Activated CD8-positive, alpha-beta memory T cell treated with anti-CD3 and anti-CD28 coated beads for 1 hour (primary cell): ENCODE results near the gene NUP62.

ENCODE experiments used
- DNase-seq, 2 donors: peaks; one replicate each; pipeline ENCODE4 v3.0.0-alpha.2; 2020; ENCODE audit warnings: low read depth in 1 of 2; ENCODE audit errors: extremely low read depth in 1 of 2

Gene NUP62

GRCh38 chr19:49869484-49870308, 59.6 kb downstream of the NUP62 start:
- peak; percentile 72 to 79 for DNase-seq

DNA sequence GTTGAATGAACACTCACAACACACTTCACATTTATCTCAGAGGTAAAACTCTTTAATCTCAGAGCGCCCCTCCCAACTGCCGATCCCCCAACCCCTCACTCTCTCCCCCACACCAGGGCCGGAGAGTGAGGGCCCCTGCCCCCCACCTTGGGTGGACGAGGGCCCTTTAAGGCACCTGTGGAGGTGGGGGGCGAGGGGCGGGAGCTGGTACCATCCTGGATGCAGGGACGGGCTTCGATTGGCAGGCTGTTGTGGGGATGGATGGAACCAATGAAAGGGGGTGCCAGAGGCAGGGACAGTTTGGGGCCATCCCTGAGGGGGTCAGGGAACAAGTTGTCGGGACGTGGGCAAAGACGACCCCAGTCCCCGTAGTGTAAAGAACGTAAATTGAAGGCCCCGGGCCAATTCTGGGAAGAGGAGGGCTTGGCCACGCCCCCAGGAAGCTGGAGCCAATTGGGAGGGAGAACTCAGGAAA, 60.3 kb downstream of the NUP62 start:
- DNase-seq = no peak

DNA sequence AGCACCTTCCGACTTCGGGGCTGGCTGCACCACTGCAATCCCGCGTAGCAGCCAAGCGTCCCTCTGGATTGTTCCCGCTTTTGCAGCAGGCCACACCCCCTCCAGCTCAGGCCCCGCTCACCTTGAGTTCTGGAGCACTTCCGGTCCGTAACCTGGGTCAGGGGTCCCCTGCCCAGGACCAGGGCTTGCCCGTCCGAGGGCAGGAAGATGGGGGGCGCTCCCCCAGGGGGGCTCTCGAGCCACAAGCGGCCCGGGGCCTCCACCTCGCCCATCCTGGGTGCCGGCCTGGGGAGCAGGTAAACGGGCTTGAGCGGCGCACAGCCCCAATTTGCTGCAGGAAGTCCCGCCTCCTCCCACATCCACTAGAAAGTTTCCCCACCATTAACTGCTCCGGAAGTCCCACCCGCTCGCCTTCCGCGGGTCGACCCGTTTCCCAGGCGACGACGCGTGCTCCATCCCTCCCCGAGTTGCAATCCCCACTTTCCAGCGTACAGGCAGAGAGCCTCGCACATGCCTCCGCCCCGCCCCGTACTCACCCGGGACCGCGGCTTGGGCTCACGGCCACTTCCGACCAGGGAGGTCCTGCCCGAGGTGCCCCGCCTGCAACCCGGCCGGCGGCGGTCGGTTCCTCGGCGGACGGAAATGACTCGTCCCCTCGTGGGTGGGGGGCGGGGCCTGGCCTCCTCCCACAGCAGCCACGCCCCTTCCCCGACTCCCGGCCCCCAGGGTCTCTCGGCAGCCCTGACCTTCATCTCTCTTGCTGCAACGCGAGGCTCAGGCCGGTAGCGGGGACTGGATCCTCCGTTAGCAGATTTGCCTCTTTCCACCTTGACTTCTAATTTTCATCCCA, 62.1 kb downstream of the NUP62 start, which contains the start of gene PNKP:
Gene PNKP (minus strand): TSS at position 644 of the 850 bp plus-strand sequence. CDS start 372 bp downstream, at position 272.
- peak; percentile 54 to 85 for DNase-seq

- no peak for DNase-seq
These were observed 64.4 kb downstream of the NUP62 start for GRCh38 chr19:49864890-49865289.

GRCh38 chr19:49863935-49864320, 65.4 kb downstream of the NUP62 start:
- DNase-seq = no peak

DNA sequence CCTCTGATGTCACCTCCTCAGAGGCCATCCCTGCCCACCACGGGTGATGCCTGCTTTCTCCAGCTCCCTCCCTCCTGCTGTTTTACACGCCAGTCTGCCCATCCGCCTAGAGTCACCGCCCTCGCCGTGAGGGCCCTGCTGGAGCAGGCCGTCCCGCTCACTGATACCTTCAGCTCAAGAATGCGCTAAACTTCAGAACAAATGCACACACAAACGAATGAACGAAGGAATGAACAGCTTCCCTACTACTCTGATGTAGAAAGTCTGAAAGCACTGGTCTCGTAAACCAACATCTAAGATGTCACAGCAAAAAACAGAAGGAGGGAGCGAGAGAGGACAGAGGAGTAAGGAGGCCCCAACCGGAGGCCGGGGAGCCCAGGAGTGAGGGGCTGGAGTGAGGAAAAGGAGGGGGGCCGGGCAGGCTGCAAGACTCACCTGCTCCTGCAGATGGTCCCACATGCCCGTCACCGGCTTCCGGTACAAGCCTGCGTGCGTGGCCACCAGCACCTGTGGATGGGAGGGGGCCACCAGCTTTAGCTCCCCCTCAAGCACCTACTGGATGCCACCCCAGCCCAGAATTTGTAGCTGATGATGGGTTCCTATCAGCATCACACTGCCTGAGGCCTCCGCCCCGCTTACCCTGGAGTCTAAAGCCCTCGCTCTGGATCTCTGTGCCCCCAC, 65.9 kb downstream of the NUP62 start:
- no peak for DNase-seq

- no peak for DNase-seq
These were observed 66.7 kb downstream of the NUP62 start for GRCh38 chr19:49862391-49863253.

DNA sequence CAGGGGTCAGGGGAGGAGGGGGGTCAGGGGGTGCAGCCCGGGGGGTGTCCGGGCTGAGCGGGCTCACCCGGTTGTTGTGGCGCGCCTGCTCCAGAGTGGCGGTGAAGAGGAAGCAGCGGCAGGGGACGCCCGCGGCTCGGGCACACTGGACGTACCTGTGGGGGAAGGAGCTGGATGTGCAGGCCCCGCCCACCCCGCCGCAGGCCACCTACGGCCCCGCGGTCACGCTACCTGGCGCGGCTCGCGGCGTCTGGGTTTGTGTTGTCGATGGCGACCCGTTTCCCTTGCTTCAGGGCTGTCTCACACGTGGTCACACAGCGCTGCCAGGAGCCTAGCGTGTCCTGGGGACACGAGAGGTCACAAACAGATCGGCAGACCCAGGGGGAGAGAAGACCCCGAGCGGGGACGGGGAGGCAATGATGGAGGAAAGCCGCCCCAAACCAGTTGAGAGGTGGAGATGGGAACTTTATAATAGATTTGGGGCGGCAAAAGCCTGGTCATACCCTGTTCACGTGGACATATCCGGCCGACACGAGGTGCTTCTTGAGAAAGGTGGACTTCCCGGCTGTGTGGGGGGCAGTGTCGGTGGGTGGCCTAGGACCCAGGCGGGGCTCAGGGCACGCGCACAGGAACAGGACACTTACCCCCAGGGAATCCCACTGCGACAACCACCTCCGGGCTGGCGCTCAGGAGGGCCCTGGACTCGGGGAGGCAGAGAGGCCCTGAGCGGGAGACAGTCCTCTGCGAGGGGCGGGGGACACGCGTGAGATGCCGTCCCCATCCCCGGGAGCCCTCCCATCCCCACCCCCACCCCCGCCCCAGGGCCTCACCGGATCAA, 67.5 kb downstream of the NUP62 start:
- no peak for DNase-seq

- DNase-seq = no peak
These were observed 68.2 kb downstream of the NUP62 start for GRCh38 chr19:49861107-49861506.

DNA sequence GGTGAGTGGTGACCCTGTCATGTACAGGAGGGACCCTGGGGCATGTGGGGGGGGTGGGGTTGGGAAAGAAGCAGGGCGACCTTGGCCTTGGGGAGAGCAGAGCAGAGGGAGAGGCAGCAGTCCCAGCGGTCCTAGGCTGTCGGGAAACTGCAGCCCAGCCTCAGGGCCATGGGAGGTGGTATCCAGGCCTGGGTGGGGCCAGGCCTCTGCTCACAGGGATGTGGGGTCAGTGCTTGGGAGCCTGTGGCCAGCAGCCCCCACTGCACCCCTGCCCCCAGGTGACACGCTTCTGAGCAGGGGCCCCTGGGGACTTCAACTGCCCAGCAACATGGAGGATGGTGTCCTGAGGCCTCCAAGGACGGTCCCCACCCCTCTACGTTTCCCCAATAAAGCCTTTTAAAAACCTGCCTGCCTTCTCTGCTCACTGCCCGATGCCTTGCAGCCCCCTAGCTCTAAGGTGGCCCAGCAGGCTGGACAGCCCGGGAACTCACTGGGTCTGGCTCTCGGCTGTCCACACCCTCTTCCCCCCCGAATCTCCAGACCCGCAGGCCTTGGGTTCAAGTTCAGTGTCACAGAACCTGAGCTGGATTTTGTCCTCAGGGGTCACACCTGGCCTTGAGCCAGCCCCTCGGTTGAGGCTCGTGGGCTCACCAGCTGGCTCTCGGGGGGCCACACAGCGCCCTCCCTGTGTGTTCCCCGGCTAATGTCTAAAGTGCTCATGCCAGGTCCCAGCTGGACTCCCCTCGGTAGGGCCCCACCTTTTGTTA, 68.8 kb downstream of the NUP62 start:
- no peak for DNase-seq

- DNase-seq = no peak
These were observed 69.5 kb downstream of the NUP62 start for GRCh38 chr19:49859682-49860335.

DNA sequence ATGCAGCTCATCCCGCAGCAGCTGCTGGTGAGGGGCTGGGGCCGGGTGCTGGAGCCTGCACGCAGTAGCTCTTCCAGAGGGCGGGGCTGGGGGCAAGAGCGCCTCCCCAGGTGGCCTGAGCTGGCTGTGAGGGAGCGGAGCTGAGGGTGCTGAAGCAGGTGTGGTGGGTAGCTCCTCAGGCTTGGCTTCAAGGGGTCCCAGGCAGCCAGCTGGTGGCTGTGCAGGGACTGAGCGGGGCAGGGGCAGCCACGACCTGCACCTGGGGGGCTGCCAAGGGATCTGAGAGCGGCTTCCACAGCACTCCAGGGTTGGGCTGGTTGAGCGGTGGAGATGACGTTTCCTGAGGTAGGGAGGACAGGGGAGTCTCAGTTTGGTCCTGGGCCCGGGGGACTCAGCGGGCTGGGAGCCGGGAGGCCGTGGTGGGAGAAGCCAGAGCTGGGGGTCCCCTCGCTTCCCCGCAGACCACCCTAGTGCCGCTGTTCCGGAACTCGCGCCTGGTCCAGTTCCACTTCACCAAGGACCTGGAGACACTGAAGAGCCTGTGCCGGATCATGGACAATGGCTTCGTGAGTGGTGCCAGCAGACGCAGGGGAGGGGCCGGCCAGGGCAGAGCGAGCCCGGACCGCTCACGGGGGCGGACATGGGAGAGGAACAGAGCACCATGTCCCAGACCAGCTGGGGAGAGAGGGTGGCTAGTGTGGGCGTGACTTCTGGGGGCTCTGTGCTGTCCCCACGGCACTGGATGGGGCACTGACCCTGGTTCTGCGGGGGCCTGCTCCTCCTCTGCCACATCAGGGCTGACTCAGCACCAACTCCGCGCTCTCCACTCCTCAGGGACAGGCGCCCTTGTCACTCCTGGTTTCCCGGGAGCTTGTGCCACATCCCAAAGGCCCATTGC, 71.0 kb downstream of the NUP62 start:
- DNase-seq = no peak

DNA sequence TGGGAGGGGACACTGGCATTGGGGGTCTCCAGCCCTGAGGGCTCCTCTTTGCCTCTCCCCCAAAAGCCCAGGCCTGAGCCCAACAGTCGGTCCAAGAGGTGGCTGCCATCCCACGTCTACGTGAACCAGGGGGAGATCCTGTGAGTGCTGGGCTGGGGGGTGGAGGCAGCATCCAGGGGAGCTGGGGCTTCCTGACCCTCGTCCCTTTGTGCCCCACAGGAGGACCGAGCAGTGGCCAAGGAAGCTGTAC, 71.5 kb downstream of the NUP62 start:
- no peak for DNase-seq

DNA sequence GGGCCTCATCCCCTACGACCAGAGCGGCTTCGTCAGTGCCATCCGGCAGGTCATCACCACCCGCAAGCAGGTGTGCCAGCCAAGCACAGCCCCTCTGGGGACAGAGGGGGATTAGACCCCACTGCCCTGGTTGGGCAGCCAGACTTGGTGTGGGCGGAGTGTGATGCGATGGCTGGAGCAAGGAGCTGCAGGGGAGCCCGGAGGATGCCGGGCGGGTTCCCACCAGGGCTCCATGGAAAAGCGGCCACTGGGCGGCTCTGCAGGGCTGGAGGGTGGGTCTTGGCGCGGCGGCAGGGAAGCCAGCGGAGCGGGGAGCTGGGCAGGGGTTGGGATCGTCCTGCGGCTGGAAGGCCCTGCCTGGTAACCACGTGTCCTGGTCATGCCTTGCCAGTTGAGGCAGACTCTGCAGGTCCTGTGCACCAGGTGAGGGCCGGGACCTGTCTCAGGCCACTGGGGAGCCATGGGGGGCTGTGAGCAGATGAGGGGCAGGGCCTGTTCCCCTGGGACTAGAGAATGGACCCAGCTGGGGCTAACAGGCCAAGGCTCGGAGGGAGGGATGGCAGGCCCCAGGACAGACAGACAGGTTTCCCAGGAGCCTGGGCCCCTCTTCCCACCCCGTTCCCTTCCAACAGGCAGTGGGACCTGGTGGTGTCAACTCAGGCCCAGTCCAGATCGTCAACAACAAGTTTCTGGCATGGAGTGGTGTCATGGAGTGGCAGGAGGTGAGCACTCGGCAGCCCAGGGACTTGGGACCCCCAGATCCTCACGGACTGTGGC, 72.1 kb downstream of the NUP62 start:
- no peak for DNase-seq
